Keratinocyte (primary cell): ENCODE results near the gene CFAP210. TPM values are rescaled to one million over a fixed set of nuclear protein-coding genes. Genes with fewer than 3 reads are reported as not detected.
A peak's percentile ranks its signal among the peaks of the same experiment; 100 is the strongest.

ENCODE experiments used
- DNase-seq: peaks from one replicate; pipeline ENCODE4 v3.0.0-alpha.2; 2011; ENCODE audit warnings: low read depth, missing footprints, low spot score
- FAIRE-seq: peaks from 2 replicates; lab custom pipeline; 2011; peaks lifted over from hg19 to GRCh38; lab: Jason Lieb, UNC
- H2AFZ ChIP-seq: 2 replicates; pipeline ENCODE4 v1.6.0; 2012; ENCODE audit warnings: low read length, control low read depth, inconsistent platforms; ENCODE audit not compliant: control insufficient read depth
- H3K27ac ChIP-seq: 2 replicates; pipeline ENCODE4 v1.5.1; 2011; ENCODE audit warnings: low read length; ENCODE audit not compliant: control insufficient read depth, insufficient read depth
- H3K27me3 ChIP-seq: 3 replicates; pipeline ENCODE4 v1.6.0; 2011; ENCODE audit warnings: low read length; ENCODE audit not compliant: control insufficient read depth, insufficient read depth; ENCODE audit errors: extremely low read depth
- H3K36me3 ChIP-seq, 2 experiments: 2 replicates in 1 of 2; 3 replicates in 1 of 2; pipeline ENCODE4 v1.5.1; 2011; ENCODE audit warnings: low read length in 2 of 2, mild to moderate bottlenecking in 1 of 2; ENCODE audit not compliant: control insufficient read depth in 2 of 2, insufficient read depth in 2 of 2; ENCODE audit errors: extremely low read depth in 1 of 2
- H3K4me1 ChIP-seq: 3 replicates; pipeline ENCODE4 v1.5.1; 2011; ENCODE audit warnings: low read length; ENCODE audit not compliant: control insufficient read depth, insufficient read depth; ENCODE audit errors: extremely low read depth
- H3K4me2 ChIP-seq: 3 replicates; pipeline ENCODE4 v1.6.0; 2011; ENCODE audit warnings: low read depth, low read length; ENCODE audit not compliant: control insufficient read depth, insufficient read depth; ENCODE audit errors: extremely low read depth
- H3K4me3 ChIP-seq, 3 experiments: fragments of 200-600 bp in 1 of 3; sonication (generic) in 1 of 3; 2 replicates in 2 of 3; 3 replicates in 1 of 3; pipeline ENCODE4 v1.5.1; 2011 to 2016; ENCODE audit warnings: low read length in 3 of 3, mild to moderate bottlenecking in 3 of 3, control low read depth in 2 of 3, inconsistent platforms in 1 of 3, low read depth in 1 of 3, mixed read lengths in 1 of 3, mixed run types in 1 of 3, moderate library complexity in 1 of 3; ENCODE audit not compliant: control insufficient read depth in 2 of 3, insufficient read depth in 2 of 3; ENCODE audit errors: extremely low read depth in 1 of 3
- H3K79me2 ChIP-seq: 2 replicates; pipeline ENCODE4 v1.6.0; 2012; ENCODE audit warnings: low read length; ENCODE audit not compliant: control insufficient read depth, insufficient read depth
- H3K9ac ChIP-seq: 3 replicates; pipeline ENCODE4 v1.6.0; 2011; ENCODE audit warnings: low read length; ENCODE audit not compliant: control insufficient read depth, insufficient read depth; ENCODE audit errors: extremely low read depth
- H3K9me1 ChIP-seq: 3 replicates; pipeline ENCODE4 v1.6.0; 2011; ENCODE audit warnings: low read length; ENCODE audit not compliant: control insufficient read depth, insufficient read depth; ENCODE audit errors: extremely low read depth
- H3K9me3 ChIP-seq: 2 replicates; pipeline ENCODE4 v1.5.1; 2012; ENCODE audit warnings: low read depth, low read length; ENCODE audit not compliant: control insufficient read depth
- H4K20me1 ChIP-seq: 3 replicates; pipeline ENCODE4 v1.6.0; 2011; ENCODE audit warnings: low read length; ENCODE audit not compliant: control insufficient read depth, insufficient read depth; ENCODE audit errors: extremely low read depth
- EZH2 ChIP-seq: IDR thresholded peaks from one replicate; pipeline ENCODE4 v1.6.1; 2012; ENCODE audit warnings: inconsistent platforms, mild to moderate bottlenecking, low read length, moderate library complexity
- dilution Hi-C: fragments of 300-500 bp; cut with MboI; formaldehyde crosslinking; loops from one replicate; pipeline ENCODE4 v1.7.0; 2020; ENCODE audit warnings: low sequenced_read_pairs; ENCODE audit not compliant: extremely low pct_ligation_motif_present
- polyA plus RNA-seq, 5 experiments: library from polyadenylated mRNA; depleted of rRNA in 3 of 5; stranded (reverse) in 3 of 5; stranded (forward) in 1 of 5; unstranded in 1 of 5; fragments of >200 nt; gene quantifications; 1 replicate in 1 of 5; 2 replicates in 3 of 5; 3 replicates in 1 of 5; pipeline versions ENCODE4 v1.2.1 to v1.2.3, GENCODE V29; 2011 to 2012; ENCODE audit warnings: missing spikeins in 2 of 5, low read depth in 1 of 5, low replicate concordance in 1 of 5
- TF ChIP-seq, protein P1 (sequence below), 3 experiments: IDR thresholded peaks in 1 of 3; conservative IDR thresholded peaks in 1 of 3; optimal IDR thresholded peaks in 1 of 3; 2 replicates in 2 of 3; 3 replicates in 1 of 3; pipeline versions ENCODE3 to v1.5.1; 2011; ENCODE audit warnings: low read length in 3 of 3, mild to moderate bottlenecking in 3 of 3, moderate library complexity in 2 of 3, control low read depth in 1 of 3, inconsistent platforms in 1 of 3; ENCODE audit not compliant: insufficient read depth in 2 of 3; ENCODE audit errors: extremely low read depth in 1 of 3

CFAP210 gene
- polyA plus RNA-seq, 1 donor (not counting 4 experiments of a cell fraction or from before 2014, with no cell fraction given), result 0.30 TPM

DNA sequence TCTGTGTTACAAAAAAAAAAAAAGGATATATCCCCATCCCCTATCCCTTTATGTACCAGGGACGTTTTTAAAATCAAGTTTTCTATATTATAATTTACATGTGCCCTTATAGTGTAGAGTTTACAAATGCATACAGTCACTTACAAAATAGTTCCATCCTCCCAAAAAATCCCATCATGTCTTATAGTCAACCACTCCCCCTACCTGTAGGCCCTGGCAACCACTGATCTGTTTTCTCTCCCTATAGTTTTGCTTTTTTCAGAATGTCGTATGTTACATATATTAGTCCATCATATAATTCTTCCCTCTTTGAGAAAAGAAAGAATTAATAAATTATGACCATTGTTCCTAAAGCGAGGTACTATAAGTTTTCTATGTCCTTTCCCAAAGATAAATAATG is 17.8 kb downstream of the CFAP210 start:
- dilution Hi-C loops, result no loop called here
- Histone ChIP-seq H3K9ac (no peak overlapping the region), H3K36me3 (no peaks in the 10 kb centered on the region), H3K4me3 (no peak overlapping the region), H3K9me3 (no peaks in the 10 kb centered on the region), H3K4me2 (no peak overlapping the region), H3K79me2 (no peaks in the 10 kb centered on the region), H3K27ac (no peak overlapping the region), H3K9me1 (no peaks in the 10 kb centered on the region), H2AFZ (no peak overlapping the region), H3K4me1 (peaks cover 4% of the 10 kb centered on the region), H3K27me3 (no peaks in the 10 kb centered on the region), H4K20me1 (no peaks in the 10 kb centered on the region)
- no peak for DNase-seq
- FAIRE-seq, result no peak
- TF ChIP-seq, protein P1, sequence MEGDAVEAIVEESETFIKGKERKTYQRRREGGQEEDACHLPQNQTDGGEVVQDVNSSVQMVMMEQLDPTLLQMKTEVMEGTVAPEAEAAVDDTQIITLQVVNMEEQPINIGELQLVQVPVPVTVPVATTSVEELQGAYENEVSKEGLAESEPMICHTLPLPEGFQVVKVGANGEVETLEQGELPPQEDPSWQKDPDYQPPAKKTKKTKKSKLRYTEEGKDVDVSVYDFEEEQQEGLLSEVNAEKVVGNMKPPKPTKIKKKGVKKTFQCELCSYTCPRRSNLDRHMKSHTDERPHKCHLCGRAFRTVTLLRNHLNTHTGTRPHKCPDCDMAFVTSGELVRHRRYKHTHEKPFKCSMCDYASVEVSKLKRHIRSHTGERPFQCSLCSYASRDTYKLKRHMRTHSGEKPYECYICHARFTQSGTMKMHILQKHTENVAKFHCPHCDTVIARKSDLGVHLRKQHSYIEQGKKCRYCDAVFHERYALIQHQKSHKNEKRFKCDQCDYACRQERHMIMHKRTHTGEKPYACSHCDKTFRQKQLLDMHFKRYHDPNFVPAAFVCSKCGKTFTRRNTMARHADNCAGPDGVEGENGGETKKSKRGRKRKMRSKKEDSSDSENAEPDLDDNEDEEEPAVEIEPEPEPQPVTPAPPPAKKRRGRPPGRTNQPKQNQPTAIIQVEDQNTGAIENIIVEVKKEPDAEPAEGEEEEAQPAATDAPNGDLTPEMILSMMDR (optimal IDR thresholded peaks at IDR 0.05 in 1 of 3, IDR thresholded peaks at IDR 0.05 in 1 of 3, conservative IDR thresholded peaks at IDR 0.05 in 1 of 3; ENCODE audit: extremely low read depth in 1 of 3, insufficient read depth in 2 of 3, low read length in 3 of 3), result peak in 1 of 3 experiments; percentile 15
- TF ChIP-seq EZH2, result no peak

- H2AFZ ChIP-seq, result peak overlapping the region; percentile 60
- FAIRE-seq, result no peak
- DNase-seq, result no peak
- peaks cover 4% of the 10 kb centered on the region for H3K4me1 ChIP-seq
- no peaks in the 10 kb centered on the region for H3K36me3 ChIP-seq
- H3K9me1 ChIP-seq, result no peaks in the 10 kb centered on the region
- no peaks in the 10 kb centered on the region for H4K20me1 ChIP-seq
- H3K4me2 ChIP-seq, result no peak overlapping the region
- no peaks in the 10 kb centered on the region for H3K79me2 ChIP-seq
- H3K27me3 ChIP-seq, result no peaks in the 10 kb centered on the region
- dilution Hi-C loops, result no loop called here
- TF ChIP-seq, protein P1 (optimal IDR thresholded peaks at IDR 0.05 in 1 of 3, IDR thresholded peaks at IDR 0.05 in 1 of 3, conservative IDR thresholded peaks at IDR 0.05 in 1 of 3; ENCODE audit: extremely low read depth in 1 of 3, insufficient read depth in 2 of 3, low read length in 3 of 3), result no peak
- TF ChIP-seq EZH2, result no peak
- no peaks in the 10 kb centered on the region for H3K9me3 ChIP-seq
- H3K4me3 ChIP-seq, result no peak overlapping the region
- no peak overlapping the region for H3K9ac ChIP-seq
- H3K27ac ChIP-seq, result no peak overlapping the region
These were observed 20.3 kb downstream of the CFAP210 start for GRCh38 chr2:169673921-169674320.
